NCI-H774 (cell line): Measurements from ENCODE around the gene ZBTB20.

Experiments used
- DNase-seq: peaks from one replicate; lab custom pipeline; 2025; lab: John Stamatoyannopoulos, UW

The ZBTB20 gene

GRCh38 chr3:115087512-115087911 is 59.6 kb downstream of the ZBTB20 start:
- no peak for DNase-seq

DNA sequence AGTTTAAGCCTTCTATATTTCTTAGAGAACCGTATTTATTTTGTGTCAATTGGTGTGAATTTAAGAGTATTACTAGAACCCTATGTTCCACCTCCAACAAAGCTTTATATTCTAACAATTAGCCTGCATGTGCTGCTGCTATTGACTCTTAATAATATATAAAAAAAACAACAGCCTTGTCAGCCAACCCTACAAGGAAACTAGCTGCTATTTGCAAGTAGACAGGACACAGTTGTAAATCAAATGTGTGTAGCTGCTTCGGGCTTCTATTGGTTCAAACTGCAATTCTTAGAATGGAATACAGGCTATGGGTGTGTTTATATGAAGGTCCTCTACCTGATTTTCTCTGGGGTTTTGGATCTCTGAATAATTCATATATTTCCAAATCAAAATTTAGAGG is 60.7 kb downstream of the ZBTB20 start:
- DNase-seq: no peak

GRCh38 chr3:115085197-115085865 is 61.8 kb downstream of the ZBTB20 start:
- no peak for DNase-seq

- DNase-seq: no peak
Observed at GRCh38 chr3:115084686-115085085, 62.4 kb downstream of the ZBTB20 start.

- no peak for DNase-seq
Observed at GRCh38 chr3:115082260-115082659, 64.8 kb downstream of the ZBTB20 start.

DNA sequence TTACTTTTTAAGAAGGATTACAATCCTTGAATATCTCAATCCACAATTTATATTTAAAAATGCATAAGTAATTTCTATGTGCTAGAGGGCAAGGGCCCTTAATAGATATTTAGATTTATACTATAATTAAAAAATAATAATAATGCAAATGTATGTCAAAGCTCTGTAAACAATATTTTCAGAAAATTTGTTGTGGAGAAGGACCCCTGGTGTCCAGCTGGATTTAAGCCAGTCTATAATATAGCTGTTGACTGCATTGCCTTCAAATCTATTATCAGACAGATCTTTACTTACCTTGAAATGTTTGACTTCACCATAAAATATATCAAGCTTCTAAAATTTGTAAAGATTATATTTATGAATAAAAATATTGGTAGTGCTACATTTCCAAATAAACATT is 65.6 kb downstream of the ZBTB20 start:
- no peak for DNase-seq

DNA sequence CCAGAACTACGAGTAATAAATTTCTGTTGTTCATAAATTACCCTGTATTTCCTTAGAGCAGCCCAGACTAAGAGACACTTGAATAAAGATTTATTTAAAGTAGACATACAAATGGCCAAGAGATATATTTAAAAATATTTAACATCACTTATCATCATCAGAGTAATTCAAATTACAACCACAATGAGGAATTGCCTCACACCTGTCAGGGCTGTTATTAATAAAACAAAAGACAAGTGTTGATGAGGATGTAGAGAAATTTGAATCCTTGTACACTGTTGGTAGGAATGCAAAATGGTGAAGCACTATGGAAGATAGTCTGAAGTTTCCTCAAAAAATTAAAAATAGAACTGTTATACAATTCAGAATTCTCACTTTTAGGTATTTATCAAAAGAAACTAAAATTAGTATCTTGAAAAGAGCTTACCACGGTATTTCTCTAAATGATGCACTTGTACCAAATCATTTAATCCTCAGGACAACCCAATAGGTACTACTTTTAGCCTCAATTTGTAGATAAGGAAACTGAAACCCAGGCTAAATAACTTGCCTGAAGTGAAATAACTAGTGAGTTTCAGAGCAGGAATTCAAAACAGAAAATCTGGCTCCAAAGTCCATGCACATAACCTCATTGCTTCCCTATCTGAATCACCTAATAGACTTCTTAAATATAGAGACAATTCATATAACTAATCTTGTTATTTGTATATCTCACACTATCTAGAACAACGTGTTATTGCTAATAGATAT is 69.4 kb downstream of the ZBTB20 start:
- no peak for DNase-seq

DNA sequence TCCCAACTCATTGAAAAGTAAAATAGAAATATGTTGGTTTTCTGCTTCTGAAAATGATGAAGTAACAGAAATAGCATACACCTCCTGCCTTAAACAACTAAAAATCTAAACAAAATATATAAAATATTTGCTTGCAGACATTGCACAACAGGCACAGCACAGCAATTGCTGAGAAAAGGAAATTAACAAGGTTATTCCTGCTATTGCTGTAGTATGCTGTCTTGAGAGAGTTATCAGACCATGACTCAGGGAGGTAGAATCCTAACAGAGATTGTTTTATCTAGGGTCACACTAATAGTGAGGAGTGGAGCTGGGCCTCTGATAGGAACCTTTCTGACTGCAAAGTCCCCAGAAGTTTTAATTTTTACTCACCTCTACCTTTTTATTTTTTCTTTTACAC is 72.6 kb downstream of the ZBTB20 start:
- DNase-seq: no peak

GRCh38 chr3:115072265-115073021 is 74.6 kb downstream of the ZBTB20 start:
- peak; percentile 55 for DNase-seq

GRCh38 chr3:115071601-115072000 is 75.5 kb downstream of the ZBTB20 start:
- no peak for DNase-seq

- DNase-seq: no peak
Observed at GRCh38 chr3:115071166-115071565, 75.9 kb downstream of the ZBTB20 start.

DNA sequence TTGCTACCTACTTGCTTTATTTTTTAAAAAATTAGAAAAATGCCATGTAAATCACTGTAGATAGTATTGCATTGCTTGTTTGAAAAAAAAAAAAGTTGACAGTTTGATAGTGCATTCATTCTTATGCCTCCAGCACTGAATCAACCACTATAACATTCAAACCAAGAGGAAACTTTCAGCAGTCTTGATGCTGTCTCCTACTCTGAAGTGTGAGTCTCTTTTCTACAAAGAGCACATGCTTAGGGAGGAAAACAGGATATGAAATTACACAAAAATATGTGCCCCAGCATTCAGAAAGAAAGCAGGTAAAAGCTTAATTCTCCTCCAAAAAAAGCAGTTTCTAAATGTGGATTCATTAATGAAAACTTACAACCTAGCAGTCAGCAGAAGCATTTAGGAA is 78.3 kb downstream of the ZBTB20 start:
- no peak for DNase-seq

DNA sequence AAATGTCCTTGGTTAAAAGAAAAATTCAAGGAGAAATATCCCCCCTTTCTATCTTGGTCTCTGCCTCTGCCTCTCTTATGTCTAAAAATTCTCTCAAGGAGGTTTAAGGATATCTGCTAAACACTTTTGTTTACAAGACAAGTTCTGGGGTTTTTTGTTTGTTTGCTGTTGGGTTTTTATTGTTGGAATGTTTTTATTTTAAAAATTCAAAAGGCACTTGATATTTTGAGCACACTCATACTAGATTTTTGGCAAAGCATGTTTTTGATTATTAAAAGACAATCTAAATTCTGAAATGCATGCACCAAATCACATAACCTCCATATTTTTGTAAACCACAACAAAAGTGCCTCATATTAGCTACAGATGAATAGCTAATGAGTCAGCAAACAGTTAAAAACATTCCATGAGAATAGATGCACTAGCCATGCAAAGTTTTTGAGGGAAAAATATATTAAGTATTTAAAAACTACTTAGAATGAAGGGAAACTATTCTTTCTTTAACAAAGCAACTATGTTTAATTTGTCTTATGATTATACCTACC is 84.6 kb downstream of the ZBTB20 start:
- no peak for DNase-seq

GRCh38 chr3:115062009-115062408 is 85.1 kb downstream of the ZBTB20 start:
- no peak for DNase-seq

DNA sequence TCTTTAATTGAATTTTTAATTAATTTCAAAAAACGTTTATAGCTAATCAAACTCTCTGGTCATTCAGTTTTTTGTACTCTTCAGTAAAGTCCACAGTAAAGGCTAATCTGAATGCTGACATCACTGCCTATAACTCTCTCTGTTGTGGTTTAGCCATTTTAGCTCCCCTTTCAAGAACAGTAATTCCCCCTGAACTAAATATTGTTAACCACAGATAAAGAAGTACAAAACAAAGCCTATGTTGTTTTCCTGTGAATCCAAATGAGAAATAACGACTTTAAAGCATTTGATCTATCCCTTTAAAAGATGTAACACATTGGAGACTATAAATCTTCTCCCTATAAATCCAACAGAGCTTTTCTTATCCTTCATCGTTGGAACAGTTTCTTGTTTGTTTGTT is 94.2 kb downstream of the ZBTB20 start:
- no peak for DNase-seq

- DNase-seq: no peak
Observed at GRCh38 chr3:115042351-115042750, 104.7 kb downstream of the ZBTB20 start.

DNA sequence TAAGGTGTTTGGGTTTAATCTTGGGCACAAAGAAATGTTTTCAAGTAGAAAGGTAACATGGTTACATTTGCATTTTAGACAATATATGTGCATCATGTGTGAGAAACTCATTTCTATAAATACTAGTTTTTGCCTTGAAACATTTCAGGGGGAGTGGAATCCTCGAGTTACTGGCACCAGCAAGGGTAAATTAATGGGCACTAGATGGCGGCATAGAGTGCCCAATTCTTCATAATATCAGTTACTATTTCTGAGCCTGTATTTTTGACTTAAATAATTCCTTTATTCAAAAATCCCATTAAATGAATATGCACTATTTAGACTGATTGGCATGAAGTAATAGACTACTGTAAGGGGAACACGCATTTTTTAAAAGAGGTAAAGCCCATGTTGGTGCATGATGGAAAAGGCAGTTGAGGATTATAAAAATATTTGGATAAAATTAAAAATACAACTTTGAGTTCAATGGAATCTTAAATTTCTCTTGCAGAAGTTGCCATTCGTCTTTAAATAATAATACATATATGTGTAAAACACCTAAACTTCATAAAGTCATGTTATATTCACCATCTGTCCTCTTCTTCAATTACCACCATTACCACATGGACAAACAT is 106.3 kb downstream of the ZBTB20 start:
- no peak for DNase-seq

DNA sequence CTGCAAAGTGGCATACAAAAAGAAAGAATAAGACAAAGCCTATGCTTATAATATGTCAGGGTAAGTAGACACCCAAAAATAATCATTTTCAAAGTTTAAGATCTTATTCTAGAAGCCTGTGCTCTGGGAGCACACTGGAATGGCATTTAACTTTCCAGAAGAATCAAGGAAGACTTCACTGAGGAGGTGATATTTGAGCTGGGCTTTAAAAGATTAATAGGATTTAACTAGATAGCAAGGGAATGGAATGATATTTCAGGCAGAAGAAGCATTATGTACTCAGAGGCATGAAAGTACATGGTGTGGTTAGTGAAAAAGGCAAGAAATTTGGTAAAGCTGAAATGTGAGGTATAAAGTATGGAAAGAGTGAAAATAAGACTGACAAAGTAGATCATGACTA is 106.8 kb downstream of the ZBTB20 start:
- no peak for DNase-seq

GRCh38 chr3:115038817-115039216 is 108.3 kb downstream of the ZBTB20 start:
- DNase-seq: no peak

DNA sequence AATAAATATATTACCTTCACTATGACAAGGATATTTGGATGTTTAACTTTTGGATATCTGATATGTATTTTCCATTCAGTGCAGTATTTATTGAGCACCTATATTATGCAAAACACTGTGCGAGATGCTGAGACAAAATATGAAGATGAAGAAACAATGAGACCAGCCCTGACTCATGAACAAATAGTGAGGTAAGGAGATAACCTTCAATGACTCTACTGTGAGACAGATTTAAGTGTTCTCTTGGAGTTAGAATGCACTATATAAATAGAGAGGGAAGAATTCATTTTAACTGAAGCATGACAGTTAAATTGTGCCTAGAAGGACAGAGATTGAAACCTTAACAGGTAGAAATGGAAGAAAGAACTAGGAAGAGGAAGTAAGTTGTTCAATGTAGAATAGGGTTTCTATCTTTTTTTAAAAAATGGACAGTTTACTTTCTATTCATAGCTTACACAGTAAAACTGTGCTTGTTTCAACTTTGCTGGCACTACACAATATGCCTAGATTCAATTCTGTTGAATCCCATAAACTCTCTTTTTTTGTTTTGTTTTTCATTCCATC is 124.2 kb downstream of the ZBTB20 start:
- DNase-seq: no peak

GRCh38 chr3:115022199-115022598 is 124.9 kb downstream of the ZBTB20 start:
- no peak for DNase-seq

- DNase-seq: no peak
Observed at GRCh38 chr3:115021061-115021460, 126.0 kb downstream of the ZBTB20 start.
